Astrocyte (in vitro differentiated cells and primary cell): ENCODE data around the gene PTPRD.

ENCODE experiments used
- CTCF ChIP-seq: IDR thresholded peaks from 2 replicates; pipeline ENCODE4 v1.5.1; 2011; ENCODE audit warnings: low read depth, mild to moderate bottlenecking, inconsistent platforms, low read length, moderate library complexity; ENCODE audit not compliant: insufficient read depth
- EZH2 ChIP-seq: IDR thresholded peaks from 2 replicates; pipeline ENCODE4 v1.6.1; 2012; ENCODE audit warnings: mild to moderate bottlenecking, low read length, inconsistent platforms; ENCODE audit not compliant: insufficient read depth

- TF ChIP-seq EZH2 (no peak), CTCF (no peak)
These were observed 865.0 kb downstream of the PTPRD start for GRCh38 chr9:9747787-9748186.
